ENCODE results near the gene RANBP1.

The RANBP1 gene

GRCh38 chr22:20142711-20143621 lies 27.1 kb downstream of the RANBP1 start:
- no peak overlapping the region for H3K4me2 ChIP-seq
- H3K27ac ChIP-seq, result peak overlapping the region; percentile 55; the same call in 1 of the 2 replicates
- H3K9ac ChIP-seq, result 0 out of 2 replicates have a peak overlapping the region, but pooled peaks have one; percentile 48
- no peak overlapping the region for H3K4me3 ChIP-seq
- peaks cover 70% of the 10 kb centered on the region for H3K36me3 ChIP-seq
- no peak for TF ChIP-seq Cebpa-rat (IDR thresholded peaks at IDR 0.05)
- H3K4me1 ChIP-seq, result peaks cover 52% of the 10 kb centered on the region
- H4K20me1 ChIP-seq, result peaks cover 65% of the 10 kb centered on the region
- H3K9me3 ChIP-seq, result no peaks in the 10 kb centered on the region
- H3K27me3 ChIP-seq, result no peaks in the 10 kb centered on the region

- H3K4me3 ChIP-seq, result no peak overlapping the region
- no peak overlapping the region for H3K27ac ChIP-seq
- H3K4me2 ChIP-seq, result no peak overlapping the region
- no peaks in the 10 kb centered on the region for H3K9me3 ChIP-seq
- H3K27me3 ChIP-seq, result no peaks in the 10 kb centered on the region
- TF ChIP-seq Cebpa-rat (IDR thresholded peaks at IDR 0.05), result no peak
- peaks cover 57% of the 10 kb centered on the region for H3K4me1 ChIP-seq
- H4K20me1 ChIP-seq, result peaks cover 56% of the 10 kb centered on the region
- H3K36me3 ChIP-seq, result peaks cover 67% of the 10 kb centered on the region
- no peak overlapping the region for H3K9ac ChIP-seq
Measured at GRCh38 chr22:20143883-20144665, 28.2 kb downstream of the RANBP1 start.

DNA sequence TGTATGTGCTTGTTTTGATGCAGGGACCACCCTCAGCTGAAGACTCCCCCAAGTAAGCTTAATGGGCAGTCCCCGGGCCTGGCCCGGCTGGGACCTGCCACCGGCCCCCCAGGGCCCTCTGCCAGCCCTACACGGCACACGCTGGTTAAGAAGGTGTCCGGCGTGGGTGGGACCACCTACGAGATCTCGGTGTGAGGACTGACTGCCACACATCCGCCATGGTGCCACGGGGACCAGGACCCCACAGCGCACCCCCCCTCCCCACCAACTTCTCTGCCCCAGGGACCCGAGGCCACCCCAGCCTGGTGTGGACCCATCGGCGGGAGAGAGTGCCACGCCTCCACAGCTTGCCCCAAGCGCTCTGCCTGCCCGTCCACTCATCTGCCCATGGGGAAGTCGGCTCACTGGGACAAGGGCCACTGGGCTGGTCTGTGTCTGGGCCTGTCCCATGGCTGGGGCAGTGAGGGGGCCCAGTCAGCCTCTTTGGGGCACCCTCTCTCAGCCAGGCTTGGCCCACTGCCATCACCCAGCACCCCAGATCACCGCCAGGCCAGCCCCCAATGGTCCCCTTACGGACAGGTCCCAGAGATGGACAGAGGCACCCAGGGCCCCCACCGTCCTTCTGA lies 29.4 kb downstream of the RANBP1 start:
- H3K27ac ChIP-seq, result no peak overlapping the region
- H4K20me1 ChIP-seq, result peaks cover 43% of the 10 kb centered on the region
- peaks cover 68% of the 10 kb centered on the region for H3K4me1 ChIP-seq
- TF ChIP-seq Cebpa-rat (IDR thresholded peaks at IDR 0.05), result no peak
- H3K9me3 ChIP-seq, result no peaks in the 10 kb centered on the region
- H3K36me3 ChIP-seq, result peaks cover 54% of the 10 kb centered on the region
- no peak overlapping the region for H3K4me3 ChIP-seq
- no peak overlapping the region for H3K9ac ChIP-seq
- H3K4me2 ChIP-seq, result no peak overlapping the region
- H3K27me3 ChIP-seq, result no peaks in the 10 kb centered on the region

GRCh38 chr22:20145832-20146223 lies 29.9 kb downstream of the RANBP1 start:
- Histone ChIP-seq H3K4me3 (no peak overlapping the region), H4K20me1 (peaks cover 38% of the 10 kb centered on the region), H3K4me1 (peaks cover 69% of the 10 kb centered on the region), H3K4me2 (peak overlapping the region; percentile 94; the same call in 1 of the 2 replicates), H3K27me3 (no peaks in the 10 kb centered on the region), H3K36me3 (peaks cover 49% of the 10 kb centered on the region), H3K9me3 (no peaks in the 10 kb centered on the region), H3K27ac (no peak overlapping the region), H3K9ac (0 out of 2 replicates have a peak overlapping the region, but pooled peaks have one; percentile 71)
- TF ChIP-seq Cebpa-rat (IDR thresholded peaks at IDR 0.05), result no peak

DNA sequence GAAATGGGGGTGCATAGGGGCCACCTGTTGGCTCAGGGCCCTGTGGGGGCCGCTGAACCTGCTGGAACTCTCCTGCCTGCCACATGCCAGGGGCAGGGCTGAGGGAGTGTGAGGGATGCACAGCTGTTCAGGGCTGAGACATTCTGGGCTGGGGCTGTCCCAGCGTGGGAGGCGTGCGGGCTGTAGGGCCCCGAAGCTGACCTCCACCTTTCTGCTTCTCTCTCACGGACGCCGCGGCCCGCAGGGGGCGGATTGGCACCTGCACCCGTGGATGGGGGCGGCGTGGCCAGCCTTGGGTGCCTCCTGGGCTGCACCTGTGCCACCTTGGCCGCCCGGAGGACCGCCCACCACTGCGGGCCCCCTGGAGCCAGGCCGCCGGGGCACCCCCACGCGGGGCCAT lies 30.9 kb downstream of the RANBP1 start:
- H4K20me1 ChIP-seq, result peaks cover 29% of the 10 kb centered on the region
- no peak for TF ChIP-seq Cebpa-rat (IDR thresholded peaks at IDR 0.05)
- peak overlapping the region; percentile 71 for H3K9ac ChIP-seq
- peak overlapping the region; percentile 79 for H3K27ac ChIP-seq
- peaks cover 69% of the 10 kb centered on the region for H3K4me1 ChIP-seq
- H3K4me3 ChIP-seq, result peak overlapping the region; percentile 55
- H3K9me3 ChIP-seq, result no peaks in the 10 kb centered on the region
- no peaks in the 10 kb centered on the region for H3K27me3 ChIP-seq
- peak overlapping the region; percentile 94 for H3K4me2 ChIP-seq
- peaks cover 40% of the 10 kb centered on the region for H3K36me3 ChIP-seq

- no peak for TF ChIP-seq Cebpa-rat (IDR thresholded peaks at IDR 0.05)
- Histone ChIP-seq H3K27me3 (no peaks in the 10 kb centered on the region), H4K20me1 (peaks cover 23% of the 10 kb centered on the region), H3K36me3 (peaks cover 33% of the 10 kb centered on the region), H3K4me2 (peak overlapping the region; percentile 94), H3K9me3 (no peaks in the 10 kb centered on the region), H3K27ac (peak overlapping the region; percentile 79), H3K4me1 (peaks cover 69% of the 10 kb centered on the region), H3K4me3 (peak overlapping the region; percentile 55), H3K9ac (peak overlapping the region; percentile 71)
Measured at GRCh38 chr22:20147237-20147988, 31.5 kb downstream of the RANBP1 start.

DNA sequence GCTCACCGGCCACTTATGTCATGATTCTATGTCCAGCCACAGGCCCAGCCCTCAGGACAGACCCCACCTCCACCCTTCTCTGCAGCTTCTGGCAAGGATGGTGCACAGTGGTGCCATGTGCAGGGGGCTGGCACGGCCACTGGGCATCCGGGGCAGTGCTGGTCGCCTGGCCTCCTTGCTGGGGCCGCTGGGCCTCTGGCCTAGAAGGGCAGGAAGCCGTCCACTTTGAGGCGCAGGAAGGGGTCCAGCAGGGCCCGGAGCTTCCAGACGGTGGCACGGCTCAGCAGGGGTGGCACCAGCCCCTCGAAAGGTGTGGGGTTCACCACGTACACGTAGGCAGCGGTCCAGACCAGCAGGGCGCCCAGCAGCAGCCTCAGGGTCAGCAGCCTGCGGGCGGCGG lies 32.5 kb downstream of the RANBP1 start:
- no peak for TF ChIP-seq Cebpa-rat (IDR thresholded peaks at IDR 0.05)
- peaks cover 23% of the 10 kb centered on the region for H3K36me3 ChIP-seq
- H3K4me3 ChIP-seq, result no peak overlapping the region
- H3K9me3 ChIP-seq, result no peaks in the 10 kb centered on the region
- H3K27ac ChIP-seq, result peak overlapping the region; percentile 79
- H3K4me1 ChIP-seq, result peaks cover 76% of the 10 kb centered on the region
- peaks cover 18% of the 10 kb centered on the region for H4K20me1 ChIP-seq
- no peak overlapping the region for H3K9ac ChIP-seq
- H3K27me3 ChIP-seq, result no peaks in the 10 kb centered on the region
- peak overlapping the region; percentile 94 for H3K4me2 ChIP-seq

DNA sequence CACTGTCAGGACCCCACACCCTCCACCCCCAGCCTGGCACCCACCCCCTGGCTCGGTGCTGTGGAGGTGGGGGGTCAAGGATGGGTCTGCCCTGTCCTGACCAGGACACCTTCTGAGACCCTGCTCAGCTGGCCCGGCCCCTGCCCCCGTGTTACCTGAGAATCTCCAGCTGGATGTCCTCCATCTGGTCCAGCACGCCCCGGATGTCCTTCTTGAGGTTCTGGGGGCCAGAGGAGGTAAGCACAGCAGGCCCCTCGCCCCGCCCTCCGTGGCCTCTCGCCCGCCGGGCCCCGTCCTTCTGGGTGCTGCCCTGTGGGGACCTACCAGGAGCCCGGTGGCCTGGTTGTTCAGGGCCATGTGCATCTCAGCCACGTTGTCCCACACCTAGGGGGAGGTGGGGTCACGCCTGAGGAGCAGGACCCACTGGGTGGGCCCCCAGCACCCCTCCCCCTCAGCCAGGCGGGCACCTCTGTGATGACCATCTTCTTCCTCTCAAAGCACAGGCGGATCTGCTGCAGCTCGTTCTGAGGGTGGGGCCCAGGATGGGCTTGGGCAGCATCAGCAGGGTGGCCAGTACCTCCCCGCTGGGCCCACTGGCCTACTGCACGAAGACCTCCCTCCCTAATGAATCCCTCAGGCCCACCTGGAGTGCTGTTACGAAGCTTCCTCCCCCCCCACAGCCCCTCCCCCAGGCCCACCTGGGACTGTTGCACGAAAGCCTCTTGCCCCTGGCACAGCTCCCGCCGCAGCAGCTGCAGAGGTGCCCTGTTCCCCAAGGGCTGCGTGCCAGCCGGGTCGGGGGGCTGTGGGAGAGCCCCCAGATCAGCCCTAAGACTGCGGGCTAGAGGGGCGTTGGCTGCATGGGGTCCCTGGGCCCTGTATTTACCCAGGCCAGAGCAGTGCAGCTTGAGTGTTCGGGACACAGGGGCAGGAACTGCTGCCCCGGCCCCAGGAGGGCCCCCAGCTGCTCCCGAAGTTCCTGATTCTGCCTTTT lies 33.6 kb downstream of the RANBP1 start:
- H3K36me3 ChIP-seq, result peaks cover 14% of the 10 kb centered on the region
- H4K20me1 ChIP-seq, result peaks cover 18% of the 10 kb centered on the region
- no peak overlapping the region for H3K9ac ChIP-seq
- no peaks in the 10 kb centered on the region for H3K27me3 ChIP-seq
- H3K4me3 ChIP-seq, result peak overlapping the region; percentile 20; the same call in 1 of the 2 replicates
- H3K4me1 ChIP-seq, result peaks cover 88% of the 10 kb centered on the region
- H3K27ac ChIP-seq, result peak overlapping the region; percentile 79
- H3K4me2 ChIP-seq, result peak overlapping the region; percentile 94
- H3K9me3 ChIP-seq, result no peaks in the 10 kb centered on the region
- TF ChIP-seq Cebpa-rat (IDR thresholded peaks at IDR 0.05), result no peak

Data from BLaER1 (cell line).